ENCODE data around the gene MTURN. TPM values are rescaled to one million over a fixed set of nuclear protein-coding genes. Genes with fewer than 3 reads are reported as not detected.

MTURN gene
- total RNA-seq (2022; extraction: Qiagen RNA extraction; ENCODE audit: low read depth), result 4.1 to 5.9 TPM (median 4.7 TPM) in 5 replicates

DNA sequence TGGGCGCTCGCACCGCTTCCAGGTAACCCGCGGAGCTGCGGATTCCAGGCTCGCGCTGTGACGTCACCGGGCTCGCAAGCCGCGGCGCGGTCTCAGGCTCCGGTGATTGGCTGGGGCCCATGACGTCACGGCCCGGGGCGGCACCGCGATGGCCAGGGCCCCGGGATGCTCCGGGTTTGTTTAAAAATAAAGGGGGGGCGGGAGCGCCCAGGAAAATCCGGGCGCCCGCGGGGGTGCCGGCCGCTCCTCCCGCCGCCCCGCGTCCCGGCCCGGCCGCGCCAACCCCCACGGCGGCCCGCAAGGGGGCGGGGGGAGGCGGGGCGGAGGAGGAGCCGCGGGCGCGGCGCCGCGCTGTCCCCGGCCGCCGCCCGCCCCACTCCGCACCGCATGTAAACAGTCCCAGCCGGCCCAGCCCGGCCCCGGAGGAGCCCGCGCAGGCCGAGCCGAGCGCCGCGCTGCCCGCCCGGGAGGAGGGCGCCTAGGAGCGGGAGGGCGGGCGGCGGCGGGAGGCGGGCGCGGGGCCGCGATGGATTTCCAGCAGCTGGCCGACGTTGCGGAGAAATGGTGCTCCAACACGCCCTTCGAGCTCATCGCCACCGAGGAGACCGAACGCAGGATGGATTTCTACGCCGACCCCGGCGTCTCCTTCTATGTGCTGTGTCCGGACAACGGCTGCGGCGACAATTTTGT lies at the start of gene MTURN:
MTURN (plus strand) TSS at position 376 of the 690 bp plus-strand sequence; CDS start at position 527, 151 bp downstream.

Other genes starting within 250 kb of the MTURN start
- 48.4 to 71.5 TPM (median 66.4 TPM) in 5 replicates for gene SCRN1, start 145.2 kb upstream of the MTURN start, total RNA-seq (2022; extraction: Qiagen RNA extraction; ENCODE audit: low read depth)
- gene FKBP14, start 108.3 kb upstream of the MTURN start, total RNA-seq (2022; extraction: Qiagen RNA extraction; ENCODE audit: low read depth), result 6.6 to 10.3 TPM (median 10.1 TPM) in 5 replicates
- 3.9 to 6.4 TPM (median 5.7 TPM) in 5 replicates for gene PLEKHA8, start 106.6 kb upstream of the MTURN start, total RNA-seq (2022; extraction: Qiagen RNA extraction; ENCODE audit: low read depth)
- gene ZNRF2, start 149.6 kb downstream of the MTURN start, total RNA-seq (2022; extraction: Qiagen RNA extraction; ENCODE audit: low read depth), result 4.1 to 8.2 TPM (median 7.3 TPM) in 5 replicates